HFFc6 (cell line): ENCODE data around the gene ARF1. TPM values are rescaled to one million over a fixed set of nuclear protein-coding genes. Genes with fewer than 3 reads are reported as not detected.

Source experiments
- DNase-seq: peaks from one replicate; pipeline ENCODE4 v3.0.0-alpha.2; 2018
- H3K27ac Mint-ChIP-seq: 2 replicates; pipeline ENCODE4 v1.8.0; 2020; ENCODE audit warnings: mild to moderate bottlenecking, mixed read lengths
- H3K27me3 Mint-ChIP-seq: 2 replicates; pipeline ENCODE4 v1.8.0; 2021; ENCODE audit warnings: mild to moderate bottlenecking, moderate library complexity, mixed read lengths; ENCODE audit not compliant: insufficient read depth
- H3K36me3 Mint-ChIP-seq: 2 replicates; pipeline ENCODE4 v1.8.0; 2021; ENCODE audit warnings: low read depth, mixed read lengths
- H3K4me1 Mint-ChIP-seq: 2 replicates; pipeline ENCODE4 v1.8.0; 2020; ENCODE audit warnings: low read depth, mixed read lengths
- H3K4me3 Mint-ChIP-seq: 2 replicates; pipeline ENCODE4 v1.8.0; 2020; ENCODE audit warnings: mild to moderate bottlenecking, moderate library complexity, mixed read lengths
- H3K9me3 Mint-ChIP-seq: 2 replicates; pipeline ENCODE4 v1.8.0; 2020; ENCODE audit warnings: mild to moderate bottlenecking, mixed read lengths
- total RNA-seq, 6 experiments: library from RNA; stranded (reverse); fragmentation: NEBNext Ultra II Directional; extraction: Animal tissue kit (Norgen Biotek cat#: 25700); gene quantifications; 2 replicates in 1 of 6; 3 replicates in 5 of 6; pipeline ENCODE4 v1.2.3, GENCODE V29; 2021
- TF ChIP-seq, protein P1 (sequence below): fragments of 200-600 bp; sonication (generic); IDR thresholded peaks from 2 replicates; pipeline ENCODE4 v1.5.0; 2021; ENCODE audit warnings: antibody characterized with exemption, mild to moderate bottlenecking

ARF1 gene
- total RNA-seq, 6 experiments from 2014 or later = 578 to 615 (median 590) TPM

- H3K36me3 Mint-ChIP-seq = no peaks in the 10 kb centered on the region
- no peaks in the 10 kb centered on the region for H3K9me3 Mint-ChIP-seq
- H3K27me3 Mint-ChIP-seq = peaks cover 2% of the 10 kb centered on the region
- no peak overlapping the region for H3K27ac Mint-ChIP-seq
- DNase-seq = no peak
- TF ChIP-seq, protein P1, sequence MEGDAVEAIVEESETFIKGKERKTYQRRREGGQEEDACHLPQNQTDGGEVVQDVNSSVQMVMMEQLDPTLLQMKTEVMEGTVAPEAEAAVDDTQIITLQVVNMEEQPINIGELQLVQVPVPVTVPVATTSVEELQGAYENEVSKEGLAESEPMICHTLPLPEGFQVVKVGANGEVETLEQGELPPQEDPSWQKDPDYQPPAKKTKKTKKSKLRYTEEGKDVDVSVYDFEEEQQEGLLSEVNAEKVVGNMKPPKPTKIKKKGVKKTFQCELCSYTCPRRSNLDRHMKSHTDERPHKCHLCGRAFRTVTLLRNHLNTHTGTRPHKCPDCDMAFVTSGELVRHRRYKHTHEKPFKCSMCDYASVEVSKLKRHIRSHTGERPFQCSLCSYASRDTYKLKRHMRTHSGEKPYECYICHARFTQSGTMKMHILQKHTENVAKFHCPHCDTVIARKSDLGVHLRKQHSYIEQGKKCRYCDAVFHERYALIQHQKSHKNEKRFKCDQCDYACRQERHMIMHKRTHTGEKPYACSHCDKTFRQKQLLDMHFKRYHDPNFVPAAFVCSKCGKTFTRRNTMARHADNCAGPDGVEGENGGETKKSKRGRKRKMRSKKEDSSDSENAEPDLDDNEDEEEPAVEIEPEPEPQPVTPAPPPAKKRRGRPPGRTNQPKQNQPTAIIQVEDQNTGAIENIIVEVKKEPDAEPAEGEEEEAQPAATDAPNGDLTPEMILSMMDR = peak; percentile 64
- H3K4me1 Mint-ChIP-seq = peaks cover 6% of the 10 kb centered on the region; the same call in 1 of the 2 replicates
- no peak overlapping the region for H3K4me3 Mint-ChIP-seq
Observed at GRCh38 chr1:228073857-228074545, 8.5 kb upstream of the ARF1 start.

GRCh38 chr1:228074954-228075730 lies 7.4 kb upstream of the ARF1 start:
- no peak overlapping the region for H3K4me3 Mint-ChIP-seq
- TF ChIP-seq, protein P1 = no peak
- no peaks in the 10 kb centered on the region for H3K9me3 Mint-ChIP-seq
- peaks cover 2% of the 10 kb centered on the region for H3K27me3 Mint-ChIP-seq
- no peak overlapping the region for H3K27ac Mint-ChIP-seq
- no peaks in the 10 kb centered on the region for H3K36me3 Mint-ChIP-seq
- H3K4me1 Mint-ChIP-seq = peaks cover 6% of the 10 kb centered on the region; the same call in 1 of the 2 replicates
- DNase-seq = no peak

- H3K27me3 Mint-ChIP-seq = peaks cover 2% of the 10 kb centered on the region
Observed at GRCh38 chr1:228075801-228076271, 6.7 kb upstream of the ARF1 start.

DNA sequence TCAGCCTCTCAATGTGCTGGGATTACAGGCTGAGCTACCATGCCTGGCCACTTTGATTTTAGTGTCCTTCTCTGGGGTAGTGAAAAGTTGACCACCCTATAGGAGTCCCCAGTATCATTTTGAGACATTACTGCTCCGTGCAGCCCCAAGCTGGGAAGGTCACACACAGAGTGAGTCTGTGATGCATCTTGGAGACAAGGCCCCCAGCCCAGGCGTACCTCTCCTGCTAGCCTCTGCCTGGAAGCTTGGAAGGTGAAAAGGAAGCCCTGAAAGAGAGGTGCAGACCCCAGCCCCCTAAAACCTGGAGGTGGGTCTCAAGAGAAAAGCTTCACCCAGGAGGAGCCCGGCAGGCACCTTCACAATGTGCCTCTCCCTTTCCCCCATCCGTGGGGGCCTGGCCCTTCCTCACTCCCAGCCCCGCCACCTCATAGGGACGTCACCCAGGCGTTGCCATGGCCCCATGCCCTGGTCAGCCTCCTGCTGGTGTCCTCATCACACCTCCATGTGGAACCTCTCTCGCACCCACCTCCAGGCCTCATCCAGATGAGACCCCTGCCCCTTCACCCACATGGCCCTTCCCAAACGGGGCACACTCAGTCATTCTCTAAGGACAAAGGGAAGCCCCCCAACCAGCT lies 5.6 kb upstream of the ARF1 start:
- no peak overlapping the region for H3K27ac Mint-ChIP-seq
- TF ChIP-seq, protein P1 = no peak
- no peak for DNase-seq
- no peaks in the 10 kb centered on the region for H3K36me3 Mint-ChIP-seq
- no peaks in the 10 kb centered on the region for H3K9me3 Mint-ChIP-seq
- H3K4me3 Mint-ChIP-seq = no peak overlapping the region
- peaks cover 2% of the 10 kb centered on the region for H3K27me3 Mint-ChIP-seq
- H3K4me1 Mint-ChIP-seq = peaks cover 11% of the 10 kb centered on the region

More at GRCh38 chr1:228075801-228076271, 6.7 kb upstream of the ARF1 start:
- Mint-ChIP-seq H3K4me1 (peaks cover 6% of the 10 kb centered on the region; the same call in 1 of the 2 replicates), H3K9me3 (no peaks in the 10 kb centered on the region), H3K27ac (no peak overlapping the region), H3K4me3 (no peak overlapping the region), H3K36me3 (no peaks in the 10 kb centered on the region)
- TF ChIP-seq, protein P1 = no peak
- DNase-seq = no peak

GRCh38 chr1:228077565-228078330 lies 4.8 kb upstream of the ARF1 start:
- TF ChIP-seq, protein P1 = no peak
- Mint-ChIP-seq H3K4me1 (peaks cover 11% of the 10 kb centered on the region), H3K36me3 (no peaks in the 10 kb centered on the region), H3K27me3 (peaks cover 2% of the 10 kb centered on the region), H3K27ac (no peak overlapping the region), H3K4me3 (no peak overlapping the region), H3K9me3 (no peaks in the 10 kb centered on the region)
- no peak for DNase-seq
